GM18505 (cell line): ENCODE measurements around the gene SCAF11.

Source experiments
- ATAC-seq: cut with Tn5 transposase; IDR thresholded peaks from one replicate; pipeline ENCODE4 v1.9.1; 2021; ENCODE audit not compliant: unreplicated experiment
- POLR2A ChIP-seq: IDR thresholded peaks from 4 replicates; pipeline ENCODE4 v1.6.1; 2011; ENCODE audit warnings: borderline replicate concordance; ENCODE audit not compliant: insufficient read depth, insufficient read length; ENCODE audit errors: extremely low read depth

SCAF11 gene

DNA sequence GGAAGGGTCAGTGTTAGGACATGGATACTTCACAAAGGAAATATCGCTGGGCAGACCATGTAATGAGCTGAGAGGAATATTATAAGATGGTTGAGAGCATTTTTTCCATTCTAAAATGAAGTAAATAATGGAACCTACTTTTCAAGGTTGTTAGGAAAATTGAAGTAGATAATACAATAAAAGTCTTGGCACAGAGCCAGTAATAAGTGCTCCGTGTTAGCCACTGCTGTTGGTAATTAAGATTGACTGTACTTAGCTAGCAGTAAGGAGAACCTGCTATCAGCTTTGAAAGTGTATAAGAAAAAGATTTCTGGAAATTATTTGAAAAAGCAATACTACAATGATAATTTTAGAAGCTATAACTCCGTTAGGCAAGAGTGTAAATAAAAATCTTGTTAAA is 77.6 kb downstream of the SCAF11 start:
- no peak for ATAC-seq
- no peak for TF ChIP-seq POLR2A

DNA sequence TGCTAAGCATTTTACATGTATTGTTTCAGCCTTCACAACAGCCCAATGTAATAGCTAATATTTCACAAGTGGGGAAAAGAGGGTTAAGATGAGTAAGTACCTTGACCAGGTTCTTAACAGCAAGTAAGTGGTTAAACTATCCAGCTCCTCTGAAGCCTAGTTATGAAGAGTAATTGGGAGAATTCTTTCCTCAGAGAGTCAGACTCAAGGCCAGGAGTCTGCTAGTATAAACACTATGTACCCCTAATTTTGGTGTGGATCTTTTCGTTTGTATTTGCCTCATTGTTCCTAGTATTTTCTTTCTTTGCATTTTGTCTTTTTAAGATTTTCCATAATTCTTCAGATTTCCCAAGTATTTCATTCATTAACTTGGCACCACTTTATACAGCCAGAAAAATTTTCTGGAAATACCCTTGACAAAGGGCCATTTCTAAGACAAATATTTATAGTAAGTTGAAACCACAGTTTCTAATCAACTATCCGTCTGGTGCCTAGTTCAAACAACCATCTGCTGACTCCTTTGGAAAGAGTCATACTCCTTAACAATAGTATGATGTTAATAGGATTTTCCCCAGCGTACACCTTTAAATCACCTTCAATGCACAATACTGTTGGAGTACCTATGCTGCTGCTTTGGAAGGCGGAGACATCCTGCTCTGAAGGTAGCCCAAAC is 81.2 kb downstream of the SCAF11 start:
- no peak for ATAC-seq
- no peak for TF ChIP-seq POLR2A

DNA sequence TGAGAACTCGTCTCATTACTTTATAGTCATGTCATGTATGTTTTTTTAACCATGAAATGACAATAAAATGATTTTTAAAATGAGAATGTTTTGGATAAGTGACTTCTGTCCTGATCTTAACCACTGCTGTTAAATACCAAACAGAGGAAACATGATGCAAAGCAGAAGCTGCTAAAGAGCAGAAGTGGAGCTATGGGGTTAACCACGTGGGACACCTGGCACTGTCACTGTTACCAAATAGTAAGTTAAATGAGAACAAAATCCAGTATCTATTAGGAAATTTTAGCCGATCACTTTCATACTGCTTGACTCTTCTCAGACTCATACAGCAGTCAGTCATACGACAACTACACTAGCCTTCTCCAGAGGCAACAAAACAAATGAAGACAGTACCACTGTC is 82.4 kb downstream of the SCAF11 start:
- ATAC-seq, result peak; percentile 74
- TF ChIP-seq POLR2A, result no peak

DNA sequence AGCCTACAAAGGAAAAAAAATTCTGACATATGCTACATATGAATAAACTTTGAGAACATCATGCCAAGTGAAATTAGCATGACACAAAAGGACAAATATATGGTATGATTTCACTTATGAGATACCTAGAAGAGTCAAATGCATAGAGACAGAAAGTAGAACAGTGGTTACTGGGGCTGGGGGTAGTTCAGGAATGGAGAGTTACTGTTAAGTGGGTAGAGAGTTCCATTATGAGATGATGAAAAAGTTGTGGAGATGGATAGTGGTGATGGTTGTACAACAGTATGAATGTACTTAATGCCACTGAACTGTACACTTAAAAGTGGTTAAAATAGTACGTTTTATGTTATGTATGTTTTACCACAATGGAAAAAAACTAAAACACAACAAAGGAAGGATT is 92.3 kb downstream of the SCAF11 start:
- no peak for TF ChIP-seq POLR2A
- no peak for ATAC-seq

DNA sequence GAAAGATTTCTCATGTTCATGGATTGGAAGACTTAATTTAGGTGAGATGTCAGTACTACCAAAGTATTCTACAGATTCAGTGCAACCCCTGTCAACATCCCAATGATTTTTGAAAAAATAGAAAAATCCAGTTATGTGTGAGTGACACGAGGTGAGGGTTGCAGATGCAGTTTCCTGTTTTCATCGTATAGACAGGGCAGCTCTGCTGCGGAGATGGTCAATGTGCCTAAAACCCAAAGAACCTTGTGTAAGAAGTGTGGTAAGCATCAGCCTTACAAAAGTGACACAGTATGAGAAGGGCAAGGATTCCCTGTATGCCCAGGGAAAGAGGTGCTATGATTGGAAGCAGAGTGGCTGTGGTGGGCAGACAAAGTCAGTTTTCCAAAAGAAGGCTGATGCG is 94.4 kb downstream of the SCAF11 start:
- ATAC-seq, result no peak
- no peak for TF ChIP-seq POLR2A

DNA sequence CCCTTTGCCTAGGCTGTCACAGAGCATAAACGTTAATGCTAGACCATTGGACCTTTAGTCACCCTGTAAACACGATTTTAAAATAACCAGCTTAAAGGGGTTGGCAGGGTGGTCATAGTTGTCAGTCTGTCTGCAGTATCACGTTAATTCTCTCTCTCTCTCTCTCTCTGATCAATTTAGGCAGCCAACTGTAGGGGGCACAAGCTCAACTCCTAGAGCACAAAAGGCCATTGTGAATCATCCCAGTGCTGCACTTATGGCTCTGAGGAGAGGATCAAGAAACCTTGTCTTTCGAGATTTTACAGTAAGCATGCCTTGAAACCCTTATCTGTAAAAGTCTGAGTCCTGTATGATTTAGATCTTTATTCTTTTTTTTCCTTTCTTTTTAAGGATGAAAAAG is 97.1 kb downstream of the SCAF11 start:
- no peak for TF ChIP-seq POLR2A
- ATAC-seq, result no peak

DNA sequence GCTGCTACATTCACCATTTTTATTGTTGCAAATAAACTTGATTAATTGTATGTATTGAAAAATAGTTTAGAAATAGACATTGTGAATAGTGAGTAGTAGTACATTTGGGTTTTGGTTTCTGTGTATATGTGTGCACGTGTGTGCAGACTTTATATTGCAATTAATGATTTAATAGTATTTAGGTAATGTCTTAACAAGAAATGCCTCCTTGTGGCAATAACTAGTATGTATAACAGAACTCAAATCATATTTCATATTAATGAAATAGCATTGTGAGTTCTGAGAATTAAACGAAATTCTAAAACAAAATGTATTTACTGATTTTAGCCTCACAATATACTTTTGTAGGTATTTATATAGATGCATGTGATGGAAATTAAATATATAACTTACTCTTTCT is 100.1 kb downstream of the SCAF11 start:
- no peak for ATAC-seq
- TF ChIP-seq POLR2A, result no peak

DNA sequence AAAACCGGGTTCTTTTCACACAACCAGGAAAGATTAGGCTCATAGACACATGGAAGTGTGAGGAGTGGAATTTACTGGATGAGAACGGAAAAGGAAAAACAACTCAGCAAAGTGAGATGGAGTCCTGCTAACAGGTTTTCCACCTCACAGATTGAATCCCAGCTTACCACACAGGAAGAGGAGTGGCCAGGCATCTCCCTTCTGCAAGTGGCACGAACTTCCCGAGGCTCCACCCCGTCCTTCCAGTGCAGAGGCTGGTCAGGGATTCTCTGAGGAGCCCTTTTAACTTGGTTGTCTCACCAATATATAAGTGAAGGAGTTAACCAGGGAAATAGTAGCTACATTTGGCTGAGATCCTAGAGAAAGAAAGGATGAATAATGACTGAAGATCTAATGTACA is 102.8 kb downstream of the SCAF11 start:
- ATAC-seq, result no peak
- TF ChIP-seq POLR2A, result no peak

DNA sequence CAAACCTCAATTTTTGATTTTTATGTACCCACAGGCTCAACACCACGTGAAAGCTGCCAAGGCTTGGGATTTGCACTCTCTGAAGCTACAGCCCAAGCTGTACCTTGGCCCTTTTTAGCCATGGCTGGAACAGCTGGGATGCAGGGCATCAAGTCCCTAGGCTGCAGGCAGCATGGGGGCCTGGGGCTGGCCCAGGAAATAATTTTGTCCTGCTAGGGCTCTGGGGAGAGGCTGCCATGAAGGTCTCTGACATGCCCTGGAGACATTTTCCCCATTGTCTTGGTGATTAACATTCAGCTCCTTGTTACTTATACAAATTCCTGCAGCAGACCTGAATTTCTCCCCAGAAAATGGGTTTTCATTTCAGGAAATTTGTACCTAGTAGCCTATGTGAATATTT is 103.7 kb downstream of the SCAF11 start:
- ATAC-seq, result no peak

DNA sequence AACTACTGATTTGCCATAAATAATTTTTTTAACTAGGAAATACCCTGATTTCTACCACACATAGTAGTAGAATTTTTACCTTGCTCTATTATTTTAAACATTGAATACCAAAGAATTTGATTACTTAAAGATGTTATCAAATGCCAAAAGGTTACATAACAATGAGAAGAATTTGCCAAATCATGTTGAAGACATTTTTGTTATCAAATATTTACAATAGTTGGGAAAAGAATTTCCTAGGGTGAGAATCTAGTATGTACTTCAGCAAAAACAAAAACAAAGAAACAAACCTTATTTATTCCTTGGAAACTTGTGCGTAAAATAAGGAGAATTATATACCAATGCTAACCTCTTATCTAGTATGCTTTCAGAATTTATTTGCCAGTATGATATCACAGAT is 107.2 kb downstream of the SCAF11 start:
- no peak for TF ChIP-seq POLR2A
- no peak for ATAC-seq

More for the DNA sequence above, 103.7 kb downstream of the SCAF11 start:
- TF ChIP-seq POLR2A, result no peak

DNA sequence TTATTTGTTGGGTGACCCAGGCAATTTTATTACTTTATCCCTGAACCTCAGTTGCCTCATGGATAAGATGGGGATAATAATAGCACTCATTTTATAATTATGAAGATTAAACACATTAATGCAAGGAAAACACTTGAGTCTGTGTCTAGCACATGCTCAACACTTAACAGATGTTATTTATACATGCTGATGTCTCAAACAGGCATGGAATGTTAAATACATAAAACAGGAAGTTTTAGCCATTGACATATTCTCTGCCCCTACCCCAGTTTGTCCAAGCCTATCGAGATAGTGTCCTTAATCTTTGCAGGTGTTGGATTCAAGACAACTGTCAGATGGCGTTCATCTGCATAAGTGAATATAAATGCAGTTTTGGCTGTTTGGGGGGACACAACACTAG is 109.8 kb downstream of the SCAF11 start:
- ATAC-seq, result no peak
- no peak for TF ChIP-seq POLR2A

DNA sequence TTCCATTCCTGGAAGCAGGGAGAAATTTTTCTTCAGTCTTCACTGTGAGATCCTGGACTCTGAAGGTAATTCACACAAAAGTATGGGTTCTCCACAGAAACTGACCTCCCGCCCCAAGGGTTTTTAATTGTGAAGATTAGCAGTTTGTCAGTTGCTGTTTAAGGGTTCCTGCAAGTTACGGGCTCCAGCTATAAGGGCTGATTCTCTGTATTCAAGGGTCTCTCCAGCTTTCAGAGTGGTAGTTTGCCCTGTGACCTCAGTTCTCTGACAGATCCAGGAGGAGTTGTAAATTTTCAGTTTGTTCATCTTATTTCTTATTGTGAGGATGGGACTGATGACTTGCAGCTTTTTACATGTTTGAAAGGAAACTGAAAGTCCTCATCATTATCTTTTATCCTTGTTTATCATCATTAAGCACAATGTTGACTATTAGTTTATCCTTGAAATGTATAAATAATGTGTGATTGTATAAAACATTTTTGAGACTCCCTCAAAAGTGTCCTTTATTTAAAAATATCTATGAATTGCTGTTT is 110.9 kb downstream of the SCAF11 start:
- TF ChIP-seq POLR2A, result no peak
- no peak for ATAC-seq

DNA sequence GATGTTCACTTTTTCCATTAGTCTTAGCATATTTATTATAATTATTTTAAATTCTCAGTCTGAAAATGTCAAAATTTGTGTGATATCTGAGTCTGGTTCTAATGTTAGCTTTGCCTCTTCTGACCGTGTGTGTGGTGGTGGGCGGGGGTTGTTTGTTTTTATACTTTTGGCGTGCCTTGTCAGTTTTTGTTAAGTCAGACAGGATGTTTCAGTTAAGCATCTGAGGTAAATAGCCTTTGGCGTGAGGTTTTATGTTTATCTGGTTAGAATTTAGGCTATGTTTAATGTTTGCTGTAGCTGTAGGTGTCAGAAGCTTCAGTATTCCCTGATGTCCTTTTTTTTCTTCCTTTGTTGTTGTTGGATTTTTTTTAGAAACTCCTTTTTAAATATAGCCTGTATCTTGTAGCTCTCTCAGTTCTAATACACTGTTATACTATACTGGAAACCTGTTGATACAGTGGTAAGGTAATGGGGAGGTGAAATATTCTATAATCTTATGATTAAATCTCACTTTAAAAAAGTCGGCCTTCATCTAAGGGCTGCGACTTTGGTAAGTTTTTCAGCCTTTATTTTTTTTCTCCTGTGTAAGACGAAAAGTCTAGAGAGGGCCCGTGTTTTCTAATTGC is 111.6 kb downstream of the SCAF11 start:
- no peak for ATAC-seq
- TF ChIP-seq POLR2A, result no peak

DNA sequence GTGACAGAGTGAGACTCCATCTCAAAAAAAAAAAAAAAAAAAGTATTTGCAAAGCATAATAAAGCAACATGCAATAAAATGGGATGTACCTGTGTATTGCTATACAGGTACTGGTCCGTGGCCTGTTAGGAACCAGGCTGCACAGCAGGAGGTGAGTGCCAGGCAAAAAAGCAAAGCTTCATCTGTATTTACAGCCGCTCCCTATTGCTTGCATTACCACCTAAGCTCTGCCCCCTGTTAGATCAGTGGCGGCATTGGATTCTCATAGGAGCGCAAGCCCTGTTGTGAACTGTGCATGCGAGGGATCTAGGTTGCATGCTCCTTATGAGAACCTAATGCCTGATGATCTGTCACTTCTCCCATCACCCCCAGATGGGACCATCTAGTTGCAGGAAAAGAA is 113.3 kb downstream of the SCAF11 start:
- TF ChIP-seq POLR2A, result no peak
- ATAC-seq, result no peak
